K562 (cell line): ENCODE measurements around the gene RBBP4. TPM values are rescaled to one million over a fixed set of nuclear protein-coding genes. Genes with fewer than 3 reads are reported as not detected.

ENCODE experiments used
- ATAC-seq: fragments of 200-7000 bp; cut with Tn5 transposase; 3 replicates; pipeline ENCODE4 v1.9.1; 2020; ENCODE audit warnings: moderate library complexity
- BruUV-seq: library from RNA; stranded (reverse); fragments of 400-500 nt; replicated peaks from 2 replicates; lab custom pipeline; 2021; lab: Mats Ljungman, UMichigan
- CTCF ChIA-PET: fragments of 300-600 bp; formaldehyde crosslinking; extraction: SDS; loops from one replicate; lab custom pipeline; 2021; ENCODE audit warnings: low intra/inter-chr PET ratio; lab: Yijun Ruan, JAX
- POLR2A ChIA-PET: fragments of 300-600, 350-650 bp; sonication (Branson Sonifier 250); formaldehyde crosslinking; extraction: SDS; loops from one replicate; lab custom pipeline; 2021; ENCODE audit warnings: antibody characterized with exemption, inconsistent platforms; lab: Yijun Ruan, JAX
- DNase-seq, 4 experiments: peaks; one replicate each; pipeline versions ENCODE4 v3.0.0 to v3.0.0-alpha.2; 2011 to 2018; ENCODE audit warnings: low spot score in 3 of 4, mixed read lengths in 3 of 4; ENCODE audit errors: extremely low read depth in 1 of 4
- FAIRE-seq: peaks from 2 replicates; lab custom pipeline; 2011; peaks lifted over from hg19 to GRCh38; lab: Jason Lieb, UNC
- H2AFZ ChIP-seq: 2 replicates; pipeline ENCODE4 v1.6.0; 2011; ENCODE audit warnings: low read depth, low read length, control low read depth, inconsistent platforms
- H3K27ac ChIP-seq: fragments of 200-600 bp; 3 replicates; pipeline ENCODE4 v1.8.0; 2011; ENCODE audit warnings: low read depth, mild to moderate bottlenecking, control low read depth, inconsistent platforms, low read length, moderate library complexity, mixed read lengths; ENCODE audit errors: extremely low read depth
- H3K27me3 ChIP-seq, 2 experiments: fragments of 300-600 bp in 1 of 2; 2 replicates in 1 of 2; 3 replicates in 1 of 2; pipeline versions ENCODE4 v1.6.0 to v1.8.0; 2011; ENCODE audit warnings: inconsistent platforms in 2 of 2, low read length in 2 of 2, mild to moderate bottlenecking in 1 of 2, mixed read lengths in 1 of 2, moderate library complexity in 1 of 2; ENCODE audit not compliant: control insufficient read depth in 2 of 2, insufficient read depth in 2 of 2
- H3K36me3 ChIP-seq: fragments of 300-600 bp; 3 replicates; pipeline ENCODE4 v1.8.0; 2011; ENCODE audit warnings: mild to moderate bottlenecking, low read length, inconsistent platforms; ENCODE audit not compliant: control insufficient read depth, insufficient read depth
- H3K4me1 ChIP-seq, 2 experiments: fragments of 200-600 bp in 1 of 2; replicated peaks in 1 of 2; 2 replicates in 1 of 2; 3 replicates in 1 of 2; pipeline versions ENCODE4 v1.5.1 to v1.8.0; 2011; ENCODE audit warnings: inconsistent platforms in 2 of 2, low read length in 2 of 2, mild to moderate bottlenecking in 1 of 2, mixed read lengths in 1 of 2, moderate library complexity in 1 of 2; ENCODE audit not compliant: control insufficient read depth in 2 of 2, insufficient read depth in 2 of 2
- H3K4me2 ChIP-seq: 2 replicates; pipeline ENCODE4 v1.6.1; 2011; ENCODE audit warnings: low read length, control low read depth, inconsistent platforms, mixed read lengths; ENCODE audit not compliant: insufficient read depth
- H3K4me3 ChIP-seq: fragments of 200-600 bp; sonication (generic), shearing (Covaris generic); 2 replicates; pipeline ENCODE4 v1.5.1; 2016; ENCODE audit warnings: control low read depth, inconsistent platforms
- H3K79me2 ChIP-seq: fragments of 200-600 bp; 3 replicates; pipeline ENCODE4 v1.8.0; 2011; ENCODE audit warnings: low read length, inconsistent platforms; ENCODE audit not compliant: control insufficient read depth, insufficient read depth
- H3K9ac ChIP-seq, 2 experiments: 2 replicates each; pipeline versions ENCODE4 v1.6.0 to v1.6.1; 2011; ENCODE audit warnings: low read depth in 2 of 2, low read length in 2 of 2, control low read depth in 1 of 2, inconsistent platforms in 1 of 2, mild to moderate bottlenecking in 1 of 2, mixed read lengths in 1 of 2; ENCODE audit not compliant: insufficient read depth in 1 of 2
- H3K9me1 ChIP-seq: one replicate; pipeline ENCODE4 v1.6.0; 2011; ENCODE audit warnings: inconsistent platforms, mild to moderate bottlenecking, low read length, moderate library complexity; ENCODE audit not compliant: control insufficient read depth, insufficient read depth
- H3K9me3 ChIP-seq: replicated peaks from 2 replicates; pipeline ENCODE4 v1.5.1; 2011; ENCODE audit warnings: low read depth, low read length, inconsistent platforms; ENCODE audit not compliant: control insufficient read depth, insufficient read depth
- H4K20me1 ChIP-seq: replicated peaks from 2 replicates; pipeline ENCODE4 v1.6.1; 2011; ENCODE audit warnings: low read length, inconsistent platforms, mixed read lengths; ENCODE audit not compliant: control insufficient read depth, insufficient read depth
- CEBPG ChIP-seq, 3 experiments: fragments of 200-800 bp in 1 of 3; sonication (Bioruptor generic) in 1 of 3; sonication (generic) in 1 of 3; formaldehyde crosslinking in 1 of 3; IDR thresholded peaks in 2 of 3; conservative IDR thresholded peaks in 1 of 3; 2 replicates each; pipeline versions ENCODE4 v1.6.1 to v1.8.0; 2016 to 2022; ENCODE audit warnings: missing compliant biosample characterization in 2 of 3, missing genetic modification characterization in 2 of 3, mild to moderate bottlenecking in 1 of 3, missing genetic modification reagents in 1 of 3
- CHD1 ChIP-seq: fragments of 200-600 bp; sonication (generic); IDR thresholded peaks from one replicate; pipeline ENCODE4 v1.6.1; 2012; ENCODE audit warnings: mild to moderate bottlenecking, moderate library complexity, low read length, inconsistent platforms
- CXXC5 ChIP-seq: fragments of 250-450 bp; sonication (Bioruptor Pico); IDR thresholded peaks from 2 replicates; pipeline ENCODE4 v1.8.0; 2022; ENCODE audit warnings: inconsistent platforms, mild to moderate bottlenecking, moderate library complexity
- FOXA3 ChIP-seq, 2 experiments: fragments of 450-650 bp in 1 of 2; sonication (generic) in 1 of 2; formaldehyde crosslinking; IDR thresholded peaks in 1 of 2; conservative IDR thresholded peaks in 1 of 2; 2 replicates each; pipeline versions ENCODE4 v1.4.0 to v1.8.0; 2020 to 2022; ENCODE audit warnings: mild to moderate bottlenecking in 2 of 2, missing genetic modification reagents in 1 of 2
- HDAC3 ChIP-seq: fragments of 450-650 bp; IDR thresholded peaks from 2 replicates; pipeline ENCODE4 v1.6.1; 2018; ENCODE audit warnings: borderline replicate concordance, mild to moderate bottlenecking, moderate library complexity; ENCODE audit not compliant: partially characterized antibody
- HMG20B ChIP-seq: fragments of 250-450 bp; sonication (Bioruptor Pico); IDR thresholded peaks from 2 replicates; pipeline ENCODE4 v1.5.0; 2021; ENCODE audit warnings: mild to moderate bottlenecking
- MECOM ChIP-seq: fragments of 250-450 bp; sonication (Bioruptor Pico); IDR thresholded peaks from 2 replicates; pipeline ENCODE4 v1.8.0; 2022; ENCODE audit warnings: inconsistent platforms
- NR4A1 ChIP-seq, 2 experiments: fragments of 250-450 bp in 1 of 2; fragments of 450-650 bp in 1 of 2; sonication (Bioruptor Pico) in 1 of 2; IDR thresholded peaks; 2 replicates each; pipeline versions ENCODE4 v1.4.0 to v1.6.1; 2016 to 2020; ENCODE audit warnings: mild to moderate bottlenecking in 2 of 2, missing compliant biosample characterization in 1 of 2, missing genetic modification characterization in 1 of 2, moderate library complexity in 1 of 2
- POLR3G ChIP-seq: IDR thresholded peaks from 2 replicates; pipeline ENCODE4 v1.6.1; 2011; ENCODE audit not compliant: insufficient read length, insufficient replicate concordance; ENCODE audit errors: extremely low read depth
- RBFOX2 ChIP-seq: fragments of 200-400 bp; formaldehyde crosslinking; IDR thresholded peaks from 2 replicates; pipeline ENCODE4 v1.6.1; 2017; ENCODE audit warnings: low read depth, mild to moderate bottlenecking, low read length, moderate library complexity
- SNIP1 ChIP-seq: fragments of 450-650 bp; IDR thresholded peaks from 2 replicates; pipeline ENCODE4 v1.7.1; 2017; ENCODE audit warnings: low read depth, mild to moderate bottlenecking
- TGIF2 ChIP-seq: sonication (generic); formaldehyde crosslinking; IDR thresholded peaks from 2 replicates; pipeline ENCODE4 v1.8.1; 2022; ENCODE audit warnings: mild to moderate bottlenecking, missing genetic modification reagents, moderate library complexity
- TOE1 ChIP-seq, 2 experiments: fragments of 450-650 bp in 1 of 2; sonication (generic) in 1 of 2; formaldehyde crosslinking in 1 of 2; IDR thresholded peaks; 2 replicates each; pipeline versions ENCODE4 v1.7.1 to v1.8.0; 2016 to 2022; ENCODE audit warnings: borderline replicate concordance in 2 of 2, mild to moderate bottlenecking in 2 of 2, antibody characterized with exemption in 1 of 2, inconsistent platforms in 1 of 2, low read depth in 1 of 2, missing genetic modification reagents in 1 of 2, moderate library complexity in 1 of 2
- WGBS: fragments of 100-300 bp; shearing (Covaris generic); methylation state at CpG from one replicate; pipeline ENCODE4 v1.1.6; 2016; ENCODE audit warnings: low coverage, mixed read lengths; ENCODE audit not compliant: insufficient coverage; ENCODE audit errors: missing lambda C conversion rate; 5-methylcytosine and 5-hydroxymethylcytosine counted together
- in situ Hi-C: fragments of 300-500 bp; cut with MboI; formaldehyde crosslinking; loops from 4 replicates; pipeline ENCODE4 v1.15.0; 2018; ENCODE audit warnings: inconsistent platforms, mixed read lengths
- intact Hi-C: fragments of 100-400 bp; cut with micrococcal nuclease; formaldehyde crosslinking; loops from 2 replicates; pipeline ENCODE4 v1.14.2; 2022
- polyA plus RNA-seq, 8 experiments: library from polyadenylated mRNA; depleted of rRNA in 4 of 8; stranded (reverse) in 5 of 8; unstranded in 3 of 8; fragments of >200 nt; fragmentation: Nextera tagmentation in 2 of 8; fragmentation: Illumina TruSeq in 1 of 8; extraction: Ambion mirVana in 2 of 8; extraction: Trizol in 1 of 8; gene quantifications; 2 replicates each; pipeline versions ENCODE4 v1.2.1 to v1.2.3, GENCODE V29; 2011 to 2014; ENCODE audit warnings: inconsistent platforms in 1 of 8, missing spikeins in 1 of 8
- total RNA-seq, 7 experiments: library from RNA; depleted of rRNA in 6 of 7; stranded (reverse); fragments of >200 nt in 6 of 7; fragmentation: Illumina TruSeq in 2 of 7; extraction: Trizol in 2 of 7; gene quantifications; 2 replicates each; pipeline versions ENCODE4 v1.2.1 to v1.2.3, GENCODE V29; 2011 to 2021; ENCODE audit warnings: low replicate concordance in 1 of 7
- TF ChIP-seq, protein P1 (sequence below), 2 experiments: fragments of 450-650 bp in 1 of 2; sonication (generic) in 1 of 2; formaldehyde crosslinking in 1 of 2; IDR thresholded peaks in 1 of 2; conservative IDR thresholded peaks in 1 of 2; 2 replicates each; pipeline versions ENCODE4 v1.6.1 to v1.8.1; 2016 to 2023; ENCODE audit warnings: mild to moderate bottlenecking in 2 of 2, moderate library complexity in 2 of 2, inconsistent platforms in 1 of 2, missing genetic modification reagents in 1 of 2
- TF ChIP-seq, protein P2 (sequence below): fragments of 450-650 bp; IDR thresholded peaks from 2 replicates; pipeline ENCODE4 v1.6.1; 2016
- TF ChIP-seq, protein P3 (sequence below): fragments of 200-800 bp; sonication (Bioruptor generic); IDR thresholded peaks from 2 replicates; pipeline ENCODE4 v1.6.1; 2017; ENCODE audit warnings: missing genetic modification characterization, missing compliant biosample characterization

The RBBP4 gene
- total and polyA plus RNA-seq, 9 of the 15 experiments (the other 6 are each of a cell fraction or from before 2014, with no cell fraction given), result 185 to 409 (median 259) TPM

DNA sequence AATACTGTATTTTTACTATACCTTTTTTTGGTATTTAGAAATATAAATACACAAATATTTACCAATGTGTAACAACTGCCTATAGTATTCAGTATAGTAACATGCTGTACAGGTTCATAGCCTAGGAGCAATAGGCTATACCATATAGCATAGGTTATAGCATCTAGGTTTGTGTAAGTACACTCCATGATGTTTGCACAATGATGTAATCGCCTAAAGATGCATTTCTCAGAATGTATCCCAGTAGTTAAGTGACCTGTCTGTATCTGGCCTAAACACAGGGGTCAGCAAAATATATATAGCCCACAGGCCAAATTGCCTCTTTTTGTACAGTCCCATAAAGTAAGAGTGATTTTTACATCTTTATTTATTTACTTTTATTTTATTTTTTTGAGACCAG is 24.8 kb upstream of the RBBP4 start (continued):
- TF ChIP-seq, protein P1, sequence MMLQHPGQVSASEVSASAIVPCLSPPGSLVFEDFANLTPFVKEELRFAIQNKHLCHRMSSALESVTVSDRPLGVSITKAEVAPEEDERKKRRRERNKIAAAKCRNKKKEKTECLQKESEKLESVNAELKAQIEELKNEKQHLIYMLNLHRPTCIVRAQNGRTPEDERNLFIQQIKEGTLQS (IDR thresholded peaks at IDR 0.05), result peak; percentile 53
- TF ChIP-seq, protein P1 (CRISPR knock-in tag; conservative IDR thresholded peaks at IDR 0.05), result no peak
- no peak for TF ChIP-seq CEBPG (CRISPR knock-in tag; IDR thresholded peaks at IDR 0.05)
- peak in 1 of 2 experiments; percentile 61; a peak in 2 of 4 replicates for TF ChIP-seq CEBPG (tag; conservative IDR thresholded peaks at IDR 0.05 in 1 of 2, IDR thresholded peaks at IDR 0.05 in 1 of 2)
- TF ChIP-seq CHD1, result no peak
- TF ChIP-seq HMG20B (CRISPR knock-in tag), result no peak
- no peak for TF ChIP-seq CXXC5 (CRISPR knock-in tag)
- TF ChIP-seq SNIP1, result no peak
- TF ChIP-seq POLR3G, result no peak
- TF ChIP-seq HDAC3, result no peak

DNA sequence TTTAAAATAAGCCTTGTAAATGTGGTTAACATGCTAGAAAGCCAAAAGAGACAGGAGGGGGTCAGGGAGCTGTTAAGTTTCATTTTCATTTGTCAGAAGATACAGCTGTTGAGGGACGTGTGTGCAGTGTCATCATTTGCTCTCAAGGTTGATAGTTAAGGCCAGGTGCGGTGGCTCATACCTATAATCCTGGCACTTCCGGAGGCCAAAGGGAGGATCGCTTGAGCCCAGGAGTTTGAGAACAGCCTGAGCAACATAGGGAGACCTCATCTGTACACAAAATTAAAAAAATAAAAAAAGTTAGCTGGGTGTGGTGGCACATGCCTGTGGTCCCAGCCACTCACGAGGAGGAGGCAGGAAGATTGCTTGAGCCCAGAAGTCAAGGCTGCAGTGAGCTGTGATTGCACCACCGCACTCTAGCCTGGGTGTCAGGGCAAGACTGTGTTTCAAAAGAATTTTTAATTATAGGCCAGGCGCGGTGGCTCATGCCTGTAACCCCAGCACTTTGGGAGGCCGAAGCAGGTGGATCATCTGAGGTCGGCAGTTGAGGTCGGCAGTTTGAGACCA is 23.3 kb upstream of the RBBP4 start:
- H2AFZ ChIP-seq, result no peak overlapping the region
- no peaks in the 10 kb centered on the region for H3K9me1 ChIP-seq
- H4K20me1 ChIP-seq, result no peaks in the 10 kb centered on the region; the same call in 1 of the 2 replicates
- H3K9me3 ChIP-seq, result no peaks in the 10 kb centered on the region
- DNase-seq (no peak), ATAC-seq (no peak), FAIRE-seq (no peak)
- no TSS peak for BruUV-seq
- WGBS, result 92% methylated on average over 11 of the region's 11 CpGs
- POLR2A ChIA-PET, result interaction anchor here (0.8 to 1.5 kb wide), 4 partner anchors 12 to 183 kb away, joined by 3 read pairs; partner anchors contain the start of genes RBBP4 and ZBTB8OS
- in situ Hi-C loops, result no loop called here
- H3K79me2 ChIP-seq, result no peaks in the 10 kb centered on the region
- H3K36me3 ChIP-seq, result peaks cover 45% of the 10 kb centered on the region; the same call in 2 of the 3 replicates
- CTCF ChIA-PET, result no interaction called here
- intact Hi-C loops, result no loop called here
- H3K4me1 ChIP-seq, result no peaks in the 10 kb centered on the region
- no peaks in the 10 kb centered on the region for H3K27me3 ChIP-seq
- no peak overlapping the region for H3K4me3 ChIP-seq
- H3K9ac ChIP-seq, result no peak overlapping the region
- H3K27ac ChIP-seq, result no peak overlapping the region
- no peak overlapping the region for H3K4me2 ChIP-seq
- TF ChIP-seq FOXA3 (CRISPR knock-in tag; conservative IDR thresholded peaks at IDR 0.05 in 1 of 2, IDR thresholded peaks at IDR 0.05 in 1 of 2) (no peak), TGIF2 (CRISPR knock-in tag) (no peak), NR4A1 (CRISPR knock-in tag; IDR thresholded peaks at IDR 0.05) (no peak), NR4A1 (tag; IDR thresholded peaks at IDR 0.05) (no peak), TOE1 (IDR thresholded peaks at IDR 0.05; ENCODE audit: borderline replicate concordance) (no peak), TOE1 (CRISPR knock-in tag; IDR thresholded peaks at IDR 0.05; ENCODE audit: borderline replicate concordance, low read depth) (no peak), RBFOX2 (no peak), MECOM (CRISPR knock-in tag) (no peak)
- TF ChIP-seq, protein P2, sequence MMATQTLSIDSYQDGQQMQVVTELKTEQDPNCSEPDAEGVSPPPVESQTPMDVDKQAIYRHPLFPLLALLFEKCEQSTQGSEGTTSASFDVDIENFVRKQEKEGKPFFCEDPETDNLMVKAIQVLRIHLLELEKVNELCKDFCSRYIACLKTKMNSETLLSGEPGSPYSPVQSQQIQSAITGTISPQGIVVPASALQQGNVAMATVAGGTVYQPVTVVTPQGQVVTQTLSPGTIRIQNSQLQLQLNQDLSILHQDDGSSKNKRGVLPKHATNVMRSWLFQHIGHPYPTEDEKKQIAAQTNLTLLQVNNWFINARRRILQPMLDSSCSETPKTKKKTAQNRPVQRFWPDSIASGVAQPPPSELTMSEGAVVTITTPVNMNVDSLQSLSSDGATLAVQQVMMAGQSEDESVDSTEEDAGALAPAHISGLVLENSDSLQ, result no peak
- TF ChIP-seq, protein P3, sequence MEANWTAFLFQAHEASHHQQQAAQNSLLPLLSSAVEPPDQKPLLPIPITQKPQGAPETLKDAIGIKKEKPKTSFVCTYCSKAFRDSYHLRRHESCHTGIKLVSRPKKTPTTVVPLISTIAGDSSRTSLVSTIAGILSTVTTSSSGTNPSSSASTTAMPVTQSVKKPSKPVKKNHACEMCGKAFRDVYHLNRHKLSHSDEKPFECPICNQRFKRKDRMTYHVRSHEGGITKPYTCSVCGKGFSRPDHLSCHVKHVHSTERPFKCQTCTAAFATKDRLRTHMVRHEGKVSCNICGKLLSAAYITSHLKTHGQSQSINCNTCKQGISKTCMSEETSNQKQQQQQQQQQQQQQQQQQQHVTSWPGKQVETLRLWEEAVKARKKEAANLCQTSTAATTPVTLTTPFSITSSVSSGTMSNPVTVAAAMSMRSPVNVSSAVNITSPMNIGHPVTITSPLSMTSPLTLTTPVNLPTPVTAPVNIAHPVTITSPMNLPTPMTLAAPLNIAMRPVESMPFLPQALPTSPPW (CRISPR knock-in tag), result no peak
